GM19438 (cell line): Measurements from ENCODE around the gene DECR2.

Experiments used
- ATAC-seq: cut with Tn5 transposase; IDR thresholded peaks from one replicate; pipeline ENCODE4 v1.9.1; 2021; ENCODE audit warnings: low read depth; ENCODE audit not compliant: unreplicated experiment

Gene DECR2

DNA sequence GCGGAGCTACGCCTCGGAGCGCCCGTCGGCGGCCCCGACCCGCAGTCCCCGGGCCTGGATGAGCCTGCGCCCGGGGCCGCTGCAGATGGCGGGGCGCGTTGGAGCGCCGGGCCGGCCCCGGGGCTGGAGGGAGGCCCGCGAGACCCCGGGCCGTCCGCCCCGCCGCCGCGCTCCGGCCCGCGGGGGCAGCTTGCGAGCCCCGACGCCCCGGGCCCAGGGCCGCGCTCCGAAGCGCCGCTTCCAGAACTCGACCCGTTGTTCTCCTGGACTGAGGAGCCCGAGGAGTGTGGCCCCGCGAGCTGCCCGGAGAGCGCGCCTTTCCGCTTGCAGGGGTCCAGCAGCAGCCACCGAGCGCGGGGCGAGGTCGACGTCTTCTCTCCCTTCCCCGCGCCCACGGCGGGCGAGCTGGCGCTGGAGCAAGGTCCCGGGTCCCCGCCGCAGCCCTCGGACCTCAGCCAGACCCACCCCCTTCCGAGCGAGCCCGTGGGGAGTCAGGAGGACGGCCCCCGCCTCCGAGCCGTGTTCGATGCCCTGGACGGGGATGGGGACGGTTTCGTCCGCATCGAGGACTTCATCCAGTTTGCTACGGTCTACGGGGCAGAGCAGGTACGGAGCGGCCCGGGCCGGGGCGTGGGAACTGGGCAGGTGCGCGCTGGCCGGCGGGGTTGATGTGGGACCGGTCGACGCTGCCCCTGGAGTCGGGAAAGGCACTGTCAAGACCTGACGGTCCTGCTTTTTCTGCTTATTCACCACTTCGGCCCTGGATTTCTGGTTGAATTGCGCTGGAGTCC, 24.6 kb downstream of the DECR2 start:
- ATAC-seq, result no peak

GRCh38 chr16:426906-427249, 25.2 kb downstream of the DECR2 start:
- ATAC-seq, result no peak

DNA sequence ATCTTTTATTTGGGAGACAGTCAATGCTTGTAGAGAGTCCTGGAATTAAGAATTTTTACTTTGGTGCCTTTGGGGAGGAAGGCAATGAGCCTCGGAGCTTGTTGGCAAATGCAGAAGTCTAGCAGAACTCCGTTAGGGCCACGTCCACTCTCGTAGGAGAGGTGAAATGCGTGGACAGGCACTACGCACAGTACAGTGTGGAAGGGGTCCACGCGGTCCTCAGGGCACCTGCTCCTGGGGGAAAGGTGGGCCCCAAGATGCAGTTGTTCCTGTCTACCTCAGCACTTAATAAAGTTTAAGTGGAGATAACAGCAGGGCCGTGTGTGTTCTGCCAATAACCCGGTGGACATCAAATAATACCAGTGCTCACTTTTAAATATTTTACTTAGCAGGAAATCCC, 25.6 kb downstream of the DECR2 start:
- ATAC-seq, result no peak

GRCh38 chr16:430904-431303, 29.2 kb downstream of the DECR2 start:
- no peak for ATAC-seq

- no peak for ATAC-seq
These were observed 38.9 kb downstream of the DECR2 start for GRCh38 chr16:440627-441026.

DNA sequence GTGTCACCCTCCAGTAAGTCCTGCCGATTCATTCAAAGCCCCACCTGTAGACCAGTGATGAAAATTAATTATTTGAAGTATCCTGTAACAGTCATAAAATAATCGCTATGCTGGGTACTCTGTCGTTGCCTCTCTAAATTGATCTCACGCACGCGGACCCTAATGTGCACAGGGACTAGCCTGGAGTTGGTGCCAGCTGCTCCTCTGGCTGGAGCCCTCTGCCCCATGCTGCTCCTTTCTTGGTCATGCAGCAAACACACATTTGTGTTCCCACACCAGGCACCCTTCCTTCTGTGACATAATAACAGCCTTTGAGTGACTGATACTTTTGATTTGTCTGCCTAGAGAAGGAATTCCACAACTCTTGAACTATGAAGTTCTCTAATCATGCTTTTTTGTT, 39.8 kb downstream of the DECR2 start:
- ATAC-seq, result no peak

- no peak for ATAC-seq
These were observed 41.3 kb downstream of the DECR2 start for GRCh38 chr16:442976-443375.

GRCh38 chr16:444027-444426, 42.3 kb downstream of the DECR2 start:
- ATAC-seq, result no peak

DNA sequence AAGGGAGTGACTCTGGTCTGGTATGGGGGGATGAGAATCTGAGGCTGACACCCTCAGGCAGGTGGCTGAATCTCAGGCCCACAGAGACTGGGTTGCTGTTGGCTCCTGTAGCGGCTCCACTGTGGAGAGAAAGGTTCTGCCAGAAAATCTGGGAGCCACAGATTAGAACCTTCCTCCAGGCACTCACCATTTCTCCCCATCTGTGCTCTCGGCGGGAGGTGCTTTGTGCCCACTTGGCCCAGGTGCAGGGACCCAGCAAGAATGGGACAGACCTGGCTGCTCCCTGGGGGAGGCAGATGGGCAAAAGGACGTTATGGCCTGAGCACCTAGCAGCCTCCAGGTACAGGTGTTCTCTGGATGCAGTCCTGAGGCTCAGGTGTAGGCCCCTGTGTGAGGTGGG, 43.9 kb downstream of the DECR2 start:
- no peak for ATAC-seq

- ATAC-seq, result no peak
These were observed 48.7 kb downstream of the DECR2 start for GRCh38 chr16:450385-450784.

GRCh38 chr16:450785-451512, 49.3 kb downstream of the DECR2 start:
- ATAC-seq, result no peak

DNA sequence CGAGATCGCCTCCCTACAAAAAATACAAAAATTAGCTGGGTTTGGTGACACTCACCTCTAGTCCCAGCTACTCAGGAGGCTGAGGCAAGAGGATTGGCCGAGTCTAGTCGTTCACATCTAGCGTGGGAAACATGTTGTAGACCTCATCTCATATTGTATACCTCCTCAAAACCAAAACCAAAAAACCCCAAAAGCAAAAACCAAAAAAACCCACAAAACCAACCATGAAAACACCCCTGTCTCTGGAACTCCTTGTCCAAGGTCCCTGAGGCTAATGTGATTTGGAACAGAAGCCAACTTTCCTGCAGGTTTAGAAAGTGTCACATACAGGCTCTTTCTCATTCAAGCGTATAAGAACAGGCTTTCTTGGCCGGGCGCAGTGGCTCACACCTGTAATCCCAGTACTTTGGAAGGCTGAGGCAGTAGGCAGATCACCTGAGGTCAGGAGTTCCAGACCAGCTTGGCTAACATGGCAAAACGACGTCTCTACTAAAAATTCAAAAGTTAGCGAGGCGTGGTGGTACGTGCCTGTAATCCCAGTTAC, 52.8 kb downstream of the DECR2 start:
- ATAC-seq, result no peak

DNA sequence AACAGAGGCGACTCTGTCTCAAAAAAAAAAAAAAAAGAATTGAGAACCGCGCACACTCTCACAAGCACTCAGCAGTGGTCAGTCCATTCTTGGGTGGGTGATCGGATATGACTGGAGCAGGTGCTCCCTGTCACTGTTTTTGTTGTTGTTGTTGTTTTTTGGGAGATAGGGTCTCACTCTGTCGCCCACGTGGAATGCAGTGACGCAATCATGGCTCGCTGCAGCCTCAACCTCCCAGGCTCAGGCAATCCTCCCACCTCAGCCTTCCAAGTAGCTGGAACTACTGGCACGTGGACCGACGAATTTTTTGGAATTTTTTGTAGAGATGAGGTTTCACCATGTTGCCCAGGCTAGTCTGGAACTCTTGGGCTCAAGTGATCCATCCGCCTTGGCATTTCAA, 53.8 kb downstream of the DECR2 start:
- ATAC-seq, result no peak

DNA sequence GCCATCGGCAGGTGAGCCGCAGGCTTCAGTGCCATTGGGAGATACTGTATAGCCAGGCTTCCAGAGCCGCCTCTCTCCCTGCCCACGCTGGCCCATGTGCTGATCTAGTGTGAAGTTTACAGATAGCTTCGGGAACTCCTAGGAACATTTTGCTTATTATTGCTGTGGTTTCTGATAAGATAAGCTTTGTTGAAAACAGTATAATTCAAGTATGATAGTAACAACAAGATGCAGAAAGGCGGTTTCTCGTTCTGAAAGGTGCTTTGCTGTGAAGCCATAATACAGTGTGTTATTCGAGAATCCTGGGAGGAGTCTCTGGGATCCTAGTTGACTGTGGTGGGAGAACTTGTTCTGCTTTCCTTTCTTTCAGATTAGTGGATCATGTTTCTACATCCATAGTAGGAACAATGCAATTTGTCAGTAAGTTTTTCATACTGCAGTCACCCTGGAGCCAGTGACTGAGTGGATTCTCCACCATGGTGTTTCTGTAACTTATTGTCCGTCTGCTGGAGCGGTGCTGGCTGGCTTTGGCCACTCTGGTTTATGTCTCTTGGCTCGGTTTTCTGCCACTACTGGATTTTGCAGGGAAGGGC, 55.3 kb downstream of the DECR2 start:
- ATAC-seq, result no peak

- no peak for ATAC-seq
These were observed 56.2 kb downstream of the DECR2 start for GRCh38 chr16:457732-458400.

DNA sequence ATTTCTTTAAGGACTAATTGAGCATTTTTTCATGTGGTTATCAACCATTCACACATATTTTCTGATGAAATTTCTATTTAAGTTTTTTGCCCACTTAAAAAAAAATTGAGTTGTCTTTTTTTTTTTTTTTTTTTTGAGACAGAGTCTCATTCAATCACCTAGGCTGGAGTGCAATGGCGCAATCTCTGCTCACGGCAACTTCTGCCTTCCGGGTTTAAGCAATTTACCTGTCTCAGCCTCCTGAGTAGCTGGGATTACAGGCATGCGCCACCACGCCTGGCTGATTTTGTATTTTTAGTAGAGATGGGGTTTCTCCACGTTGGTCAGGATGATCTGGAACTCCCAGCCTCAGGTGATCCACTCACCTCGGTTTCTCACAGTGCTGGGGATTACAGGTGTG, 58.1 kb downstream of the DECR2 start:
- no peak for ATAC-seq

DNA sequence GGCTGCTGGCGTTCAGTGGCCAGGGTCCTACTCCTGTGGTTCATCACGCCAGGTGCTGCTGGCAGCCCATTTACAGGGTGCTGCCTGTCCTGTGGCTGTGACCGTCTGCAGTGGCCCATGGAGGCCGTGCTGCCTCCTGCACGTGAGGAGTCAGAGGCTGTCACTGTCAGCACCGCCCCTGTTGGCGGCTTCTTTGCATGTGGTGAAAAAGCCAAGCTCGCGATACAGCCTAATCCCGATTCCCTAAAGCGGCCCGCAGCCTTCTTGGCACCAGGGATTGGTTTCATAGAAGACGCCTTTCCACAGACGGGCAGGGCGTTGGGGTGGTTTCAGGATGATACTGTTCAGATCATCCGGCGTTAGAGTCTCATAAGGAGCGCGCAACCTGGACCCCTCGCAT, 59.1 kb downstream of the DECR2 start:
- no peak for ATAC-seq
